Activated CD4-positive, alpha-beta T cell treated with anti-CD3 and anti-CD28 coated beads, Interleukin-2, amount 50 U/mL, for 4 hours (primary cell): ENCODE measurements around the gene NUP98.
A peak's percentile ranks its signal among the peaks of the same experiment; 100 is the strongest.

ENCODE experiments used
- DNase-seq, 2 experiments: peaks; one replicate each; pipeline ENCODE4 v3.0.0-alpha.2; 2020

The NUP98 gene

DNA sequence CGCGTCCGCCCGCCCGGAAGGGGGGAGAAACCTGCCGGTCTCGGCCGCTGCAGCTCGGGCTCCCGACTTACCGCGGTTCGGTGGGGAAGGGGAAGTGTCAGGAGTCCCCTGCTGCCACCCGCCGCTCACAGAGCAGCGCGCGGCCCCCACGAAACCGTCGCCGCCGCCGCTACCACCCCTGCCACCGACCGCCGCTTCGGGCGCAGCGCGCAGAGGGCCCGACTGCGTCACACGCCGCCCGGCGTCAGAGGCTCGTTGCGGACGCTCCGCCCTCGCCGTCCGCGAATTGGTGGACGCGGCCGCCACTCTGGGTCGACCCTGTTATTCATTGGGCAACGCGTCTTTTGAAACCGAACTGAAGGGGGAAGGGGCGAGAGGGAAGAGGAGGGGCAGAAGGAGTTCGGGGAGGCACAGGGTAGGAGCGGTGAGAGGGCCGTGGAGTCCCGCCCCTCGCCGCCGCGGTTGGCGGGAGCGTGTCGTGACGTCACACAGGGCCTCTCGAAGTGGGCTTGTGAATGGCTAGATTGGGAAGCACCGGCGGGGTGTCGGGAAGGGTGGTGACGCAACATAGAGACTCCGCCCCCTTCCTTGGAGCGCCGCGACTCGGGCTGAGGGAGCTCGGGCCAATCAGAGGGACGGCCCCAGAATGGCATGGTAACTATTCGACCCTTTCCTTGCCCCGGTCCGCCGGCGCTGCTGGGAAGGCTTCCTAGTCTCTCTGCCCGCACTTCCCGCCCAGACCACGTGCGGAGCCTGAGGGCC is at the start of gene NUP98:
Gene NUP98 (minus strand): TSS at position 226 of the 762 bp plus-strand sequence. CDS start 15,437 bp downstream, outside the sequence.
- DNase-seq = peak; percentile 99 to 100

DNA sequence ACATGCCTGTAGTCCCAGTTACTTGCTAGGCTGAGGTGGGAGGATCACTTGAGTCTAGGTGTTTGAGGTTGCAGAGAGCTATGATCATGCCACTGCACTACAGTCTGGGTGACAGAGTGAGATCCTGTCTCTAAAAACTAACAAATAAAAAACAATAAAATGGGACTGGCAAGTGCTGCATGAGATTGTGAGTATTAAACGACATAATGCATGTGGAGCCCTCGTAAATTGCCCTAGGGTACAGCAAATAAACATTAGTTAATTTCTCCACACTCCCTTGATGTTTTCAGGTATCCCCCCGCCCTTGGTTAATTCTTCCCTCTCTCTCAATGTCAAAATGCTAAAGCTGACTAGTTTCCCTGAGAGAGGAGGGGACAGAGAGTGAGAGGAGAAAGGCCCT is 48.3 kb upstream of the NUP98 start:
- DNase-seq = no peak

DNA sequence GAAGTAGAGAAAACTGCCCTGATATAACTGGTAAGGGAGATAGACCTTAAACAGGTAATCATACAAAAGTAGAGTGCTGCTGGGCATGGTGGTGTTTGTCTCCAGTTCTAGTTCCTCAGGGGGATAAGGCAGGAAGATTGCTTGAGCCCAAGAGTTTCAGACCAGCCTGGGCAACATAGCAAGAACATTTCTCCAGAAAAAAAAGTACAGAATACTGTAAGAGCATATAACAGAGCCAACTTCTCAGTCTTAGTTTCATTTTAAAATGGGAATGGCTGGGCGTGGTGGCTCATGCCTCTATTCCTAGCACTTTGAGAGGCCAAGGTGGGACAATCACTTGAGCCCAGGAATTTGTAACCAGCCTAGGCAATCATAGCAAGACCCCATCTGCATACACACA is 47.9 kb upstream of the NUP98 start:
- DNase-seq = no peak

GRCh38 chr11:3843326-3843725 is 46.0 kb upstream of the NUP98 start:
- DNase-seq = no peak

- DNase-seq = no peak
These were observed 44.3 kb upstream of the NUP98 start for GRCh38 chr11:3841426-3842350.

DNA sequence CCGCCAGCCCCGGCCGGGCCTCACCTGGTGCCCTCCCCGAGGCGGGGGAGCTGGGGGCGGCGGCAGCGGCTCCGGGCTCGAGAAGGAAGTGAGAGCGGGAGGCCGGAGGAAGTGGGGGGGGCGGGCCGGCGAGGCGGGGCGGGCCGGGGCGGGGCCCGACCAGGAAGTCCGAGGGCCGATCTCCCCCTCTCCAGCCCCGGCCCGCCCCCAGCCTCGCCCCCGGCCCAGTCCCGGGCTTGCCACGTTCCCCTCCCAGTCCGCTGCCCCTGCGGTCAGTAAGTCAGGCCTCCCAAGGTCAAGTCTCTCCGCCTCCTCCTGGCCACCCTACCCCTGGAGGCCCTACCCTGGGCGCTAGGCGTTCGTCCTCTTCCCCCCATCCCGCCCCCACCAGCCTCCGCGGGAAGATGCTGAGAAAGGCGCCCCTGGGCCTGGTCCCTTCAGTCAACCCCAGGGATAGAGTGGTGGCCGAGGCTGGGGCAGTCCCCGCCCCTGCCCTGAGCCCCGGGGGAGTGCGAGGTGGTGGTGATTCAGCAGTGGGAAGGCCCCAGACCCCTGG is 43.6 kb upstream of the NUP98 start, which contains the start of gene RHOG:
Gene RHOG (minus strand): TSS at position 90 of the 556 bp plus-strand sequence. CDS start 12,821 bp downstream, outside the sequence.
- DNase-seq = peak; percentile 93 to 96

DNA sequence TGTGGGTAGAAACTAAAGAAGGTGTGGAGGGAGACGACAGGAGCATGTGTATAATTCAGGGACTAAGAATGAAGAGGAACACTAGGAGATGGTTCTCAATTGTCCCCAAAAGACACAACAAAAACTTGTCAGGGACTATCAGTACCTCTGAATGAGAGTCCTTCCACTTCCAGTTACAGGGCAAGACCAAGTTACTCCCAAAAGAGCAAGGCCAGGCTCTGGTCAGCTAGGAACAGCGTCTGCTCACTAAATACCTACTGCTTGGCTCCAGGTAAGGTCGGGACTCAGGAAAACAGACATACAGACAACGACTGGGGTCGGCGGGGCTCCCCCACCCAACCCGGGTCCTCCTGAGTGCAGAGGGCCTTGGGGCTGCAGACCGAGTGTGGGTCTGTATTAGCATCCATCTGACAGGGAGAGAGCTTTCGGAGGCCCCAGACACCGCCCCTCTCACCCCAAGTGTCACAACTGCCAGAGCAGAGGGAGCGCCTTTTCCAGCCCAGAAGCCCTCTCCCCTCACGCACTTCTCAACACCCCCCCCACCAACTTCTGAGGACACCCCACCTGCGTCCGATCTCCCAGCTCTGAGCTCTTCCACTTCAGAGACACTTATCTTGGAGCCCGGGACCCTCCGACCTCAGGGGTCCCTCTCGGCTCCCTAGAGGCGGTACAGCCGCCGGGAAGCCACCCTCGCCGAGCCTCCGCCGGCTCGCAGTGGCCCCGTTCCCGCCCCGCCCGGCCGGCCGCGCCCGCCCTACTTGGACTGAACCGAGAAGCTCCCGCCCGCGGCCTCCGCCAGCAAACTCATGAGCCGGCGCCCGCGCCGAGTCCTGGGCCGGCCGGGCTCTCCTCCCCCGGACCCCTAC is 42.9 kb upstream of the NUP98 start:
- peak in 1 of 2 experiments; percentile 30 for DNase-seq

- DNase-seq = no peak
These were observed 41.1 kb upstream of the NUP98 start for GRCh38 chr11:3838504-3838903.

GRCh38 chr11:3837793-3838192 is 40.4 kb upstream of the NUP98 start:
- DNase-seq = no peak

- DNase-seq = peak in 1 of 2 experiments; percentile 23
These were observed 39.5 kb upstream of the NUP98 start for GRCh38 chr11:3836903-3837302.

GRCh38 chr11:3835751-3836150 is 38.4 kb upstream of the NUP98 start:
- DNase-seq = no peak

DNA sequence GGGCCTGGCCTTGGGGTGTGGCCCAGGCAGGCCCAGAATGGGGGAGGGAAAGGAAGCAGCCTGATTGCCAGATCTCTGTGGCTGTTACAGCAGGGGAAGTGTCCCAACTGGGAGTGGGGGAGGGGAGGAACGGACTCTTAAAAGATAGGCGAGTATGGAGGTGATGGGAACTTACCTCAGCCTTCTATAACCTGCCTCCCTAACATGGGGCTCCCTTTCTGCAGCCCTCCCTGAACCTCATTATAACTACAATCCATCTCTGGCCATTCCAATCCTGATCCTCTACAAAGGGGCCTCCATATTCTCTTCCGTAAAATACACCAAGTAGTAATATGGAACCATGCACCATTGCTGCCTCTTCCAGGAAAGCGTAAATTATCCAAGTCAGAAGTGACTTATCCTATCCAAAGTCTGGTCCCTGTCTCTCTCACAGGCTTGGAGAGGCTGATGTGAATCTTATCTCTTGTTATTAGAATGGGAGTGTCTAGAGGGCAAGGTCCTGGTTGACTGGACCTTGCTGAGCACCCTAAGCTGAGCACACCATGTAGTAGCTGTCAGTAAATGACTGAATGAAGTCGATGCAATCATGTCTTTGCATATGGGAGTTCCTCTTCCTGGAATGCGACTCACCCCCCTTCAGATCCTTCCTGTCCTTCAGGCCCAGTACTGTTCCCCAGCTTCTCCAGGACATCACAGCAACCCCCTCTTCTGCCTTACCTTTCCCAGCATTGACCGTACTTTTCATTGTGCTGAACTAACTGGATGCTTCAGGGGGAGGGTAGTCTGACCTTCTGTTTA is 37.5 kb upstream of the NUP98 start:
- no peak for DNase-seq

GRCh38 chr11:3834349-3834663 is 37.0 kb upstream of the NUP98 start:
- DNase-seq = no peak

- no peak for DNase-seq
These were observed 36.1 kb upstream of the NUP98 start for GRCh38 chr11:3833449-3833848.

DNA sequence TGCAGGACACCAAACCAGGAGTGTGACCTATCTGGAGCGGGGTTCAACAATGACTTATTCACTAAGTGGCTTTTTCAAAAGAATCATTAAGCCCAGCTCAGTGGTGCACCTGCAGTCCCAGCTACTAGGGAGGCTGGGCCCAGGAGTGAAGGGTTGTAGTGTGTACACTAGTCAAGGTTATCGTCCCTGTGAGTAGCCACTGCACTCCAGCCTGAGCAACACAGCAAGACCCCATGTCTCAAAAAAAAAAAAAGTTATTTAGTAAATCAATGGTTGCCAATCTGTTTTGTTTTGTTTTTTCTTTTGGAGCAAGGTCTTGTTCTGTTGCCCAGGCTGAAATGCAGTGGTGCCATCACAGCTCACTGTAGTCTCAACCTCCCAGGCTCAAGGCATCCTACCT is 35.5 kb upstream of the NUP98 start:
- no peak for DNase-seq

- no peak for DNase-seq
These were observed 34.3 kb upstream of the NUP98 start for GRCh38 chr11:3831378-3832239.

- no peak for DNase-seq
These were observed 33.4 kb upstream of the NUP98 start for GRCh38 chr11:3830730-3831129.

- DNase-seq = no peak
These were observed 32.7 kb upstream of the NUP98 start for GRCh38 chr11:3830088-3830487.

DNA sequence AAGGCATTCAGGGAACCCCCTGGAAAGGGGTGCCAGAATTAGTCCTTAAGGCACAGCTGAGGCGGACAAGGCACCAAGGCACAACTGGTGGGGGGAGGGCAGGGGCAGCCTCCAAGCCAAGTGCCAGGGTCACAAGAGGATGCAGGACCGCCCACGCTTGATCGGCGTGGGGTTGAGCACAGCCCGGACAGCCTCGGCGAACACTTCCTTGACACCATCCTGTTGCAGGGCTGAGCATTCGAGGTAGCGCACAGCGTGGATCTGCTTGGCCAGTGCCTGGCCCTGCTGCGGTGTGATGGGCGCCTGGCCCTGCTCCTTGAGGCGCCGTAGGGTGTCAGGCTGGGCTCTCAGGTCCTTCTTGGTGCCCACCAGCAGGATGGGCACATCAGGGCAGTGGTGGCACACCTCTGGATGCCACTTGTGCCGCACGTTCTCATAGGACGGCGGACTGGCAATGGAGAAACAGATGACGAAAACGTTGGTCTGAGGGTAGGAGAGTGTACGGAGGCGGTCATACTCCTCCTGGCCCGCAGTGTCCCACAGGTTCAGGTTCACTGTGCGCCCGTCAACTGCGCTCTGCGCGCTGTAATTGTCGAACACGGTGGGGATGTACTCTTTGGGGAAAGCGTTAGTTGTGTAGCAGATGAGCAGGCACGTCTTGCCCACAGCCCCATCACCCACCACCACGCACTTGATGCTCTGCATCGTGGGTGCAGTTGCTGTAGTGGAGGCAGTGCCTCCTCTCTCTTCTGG is 30.3 kb upstream of the NUP98 start:
- no peak for DNase-seq

DNA sequence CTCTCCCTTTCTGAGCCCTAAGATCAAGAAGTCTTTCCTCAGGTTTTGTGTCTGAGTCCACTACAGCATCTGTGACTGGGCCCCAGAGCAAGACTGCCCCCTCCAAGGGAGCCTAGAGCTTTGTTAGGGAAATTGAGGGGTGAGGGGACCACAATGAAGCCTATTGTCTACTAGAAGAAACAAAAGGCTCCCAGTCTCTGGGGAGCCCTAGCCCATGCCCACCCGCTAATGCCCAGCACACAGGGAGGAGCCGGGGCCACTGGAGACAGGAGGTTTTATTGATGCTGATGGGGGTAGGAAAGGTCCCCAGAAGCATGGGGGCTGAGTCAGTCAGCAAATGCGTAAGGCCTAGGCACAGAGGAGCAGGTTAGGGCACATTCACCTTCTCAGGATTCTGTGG is 29.4 kb upstream of the NUP98 start:
- DNase-seq = no peak
